Measurements from ENCODE around the gene DPP7. TPM values are rescaled to one million over a fixed set of nuclear protein-coding genes. Genes with fewer than 3 reads are reported as not detected.

DPP7 gene
- total and polyA plus RNA-seq, 5 experiments from 2014 or later = 98.7 to 298 (median 126) TPM

DNA sequence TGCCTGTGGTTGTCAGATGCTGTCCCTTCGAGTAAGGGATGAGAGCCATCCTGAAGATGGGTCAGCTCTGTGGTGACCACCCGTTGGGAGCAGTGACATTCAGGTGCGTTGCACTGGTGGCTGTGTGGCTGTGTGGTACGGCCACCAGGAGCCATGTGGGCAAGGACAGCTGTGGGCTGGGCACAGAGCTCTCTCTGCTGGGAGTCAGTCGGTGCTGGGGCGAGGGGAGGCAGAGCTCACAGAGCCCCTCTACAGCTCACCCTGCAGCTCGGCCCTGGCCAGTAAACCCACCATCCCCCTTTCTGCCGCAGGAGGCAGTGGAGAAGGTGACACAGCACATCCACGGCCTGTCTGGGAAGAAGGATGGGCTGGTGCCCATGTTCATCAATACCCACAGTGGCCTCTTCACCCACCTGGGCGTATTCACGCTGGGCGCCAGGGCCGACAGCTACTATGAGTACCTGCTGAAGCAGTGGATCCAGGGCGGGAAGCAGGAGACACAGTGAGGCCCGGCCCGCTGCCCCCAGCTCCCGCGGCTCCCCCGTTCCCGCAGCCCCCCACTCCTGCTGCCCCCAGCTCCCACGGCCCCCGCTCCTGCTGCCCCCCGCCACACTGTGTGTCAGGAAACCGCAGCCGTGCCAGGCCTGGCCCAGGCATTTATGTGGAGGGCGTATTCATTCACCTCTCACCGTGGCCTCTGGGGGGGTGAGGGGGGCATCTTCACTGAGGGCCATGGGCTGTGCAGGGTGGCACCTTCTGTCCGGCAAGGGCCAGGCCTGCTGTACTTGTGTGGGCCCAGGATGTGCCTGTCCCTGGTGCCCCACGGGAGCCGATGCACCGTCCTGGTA is 8.5 kb downstream of the DPP7 start:
- POLR2A ChIA-PET = interaction anchor here (0.7 to 1.6 kb wide), 5 partner anchors 10 to 118 kb away, joined by 3 to 5 read pairs (median 4); no protein-coding TSS in a partner anchor
- DNase-seq = no peak
- no peaks in the 10 kb centered on the region for H3K4me1 Mint-ChIP-seq
- H3K27ac Mint-ChIP-seq = no peak overlapping the region
- H3K4me3 Mint-ChIP-seq = no peak overlapping the region
- H3K27me3 Mint-ChIP-seq = no peaks in the 10 kb centered on the region
- no peak for ATAC-seq
- peaks cover 0 to 36% (median 2%) of the 10 kb centered on the region in 3 donors for H3K36me3 Mint-ChIP-seq
- H3K9me3 Mint-ChIP-seq = no peaks in the 10 kb centered on the region

DNA sequence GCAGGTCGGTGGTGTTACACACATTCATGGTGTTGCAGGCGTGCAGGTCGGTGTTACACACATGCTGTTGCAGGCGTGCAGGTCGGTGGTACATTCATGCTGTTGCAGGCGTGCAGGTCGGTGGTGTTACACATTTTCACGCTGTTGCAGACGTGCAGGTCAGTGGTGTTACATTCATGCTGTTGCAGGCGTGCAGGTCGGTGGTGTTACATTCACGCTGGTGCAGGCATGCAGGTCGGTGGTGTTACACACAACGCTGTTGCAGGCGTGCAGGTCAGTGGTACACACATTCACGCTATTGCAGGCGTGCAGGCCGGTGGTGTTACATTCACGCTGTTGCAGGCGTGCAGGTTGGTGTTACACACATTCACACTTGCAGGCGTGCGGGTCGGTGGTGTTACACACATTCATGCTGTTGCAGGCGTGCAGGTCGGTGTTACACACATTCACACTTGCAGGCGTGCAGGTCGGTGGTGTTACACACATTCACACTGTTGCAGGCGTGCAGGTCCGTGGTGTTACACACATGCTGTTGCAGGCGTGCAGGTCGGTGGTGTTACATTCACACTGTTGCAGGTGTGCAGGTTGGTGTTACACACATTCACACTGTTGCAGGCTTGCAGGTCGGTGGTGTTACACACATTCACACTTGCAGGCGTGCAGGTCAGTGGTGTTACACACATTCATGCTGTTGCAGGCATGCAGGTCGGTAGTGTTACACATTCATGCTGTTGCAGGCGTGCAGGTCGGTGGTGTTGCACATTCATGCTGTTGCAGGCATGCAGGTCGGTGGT is 11.1 kb downstream of the DPP7 start:
- Mint-ChIP-seq H3K4me1 (peaks cover 0 to 2% (median 0%) of the 10 kb centered on the region in 4 donors), H3K27ac (no peak overlapping the region), H3K9me3 (no peaks in the 10 kb centered on the region), H3K27me3 (no peaks in the 10 kb centered on the region), H3K4me3 (no peak overlapping the region), H3K36me3 (peaks cover 0 to 35% (median 2%) of the 10 kb centered on the region in 3 donors)
- no peak for ATAC-seq
- POLR2A ChIA-PET = no interaction called here
- DNase-seq = no peak

DNA sequence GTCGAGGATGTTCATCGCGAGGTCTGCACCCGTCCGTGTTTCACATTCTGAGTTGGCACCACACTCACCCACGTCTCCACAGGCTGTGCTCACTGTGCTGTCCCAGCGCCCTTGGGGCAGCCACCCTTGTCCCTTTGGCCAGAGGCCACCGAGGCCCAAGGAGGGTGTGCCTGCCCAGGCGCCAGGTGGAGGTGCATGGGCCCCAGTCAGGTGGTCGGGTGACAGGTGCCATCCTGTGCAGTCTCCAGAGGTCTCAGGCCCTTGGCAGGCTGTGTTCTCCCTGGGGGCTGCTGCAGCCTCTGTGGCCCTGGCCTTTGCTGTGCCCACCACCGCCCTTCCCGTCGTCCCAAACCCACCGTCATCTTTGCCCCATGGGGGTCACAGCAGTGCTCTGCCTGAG is 15.3 kb downstream of the DPP7 start:
- peaks cover 7 to 21% (median 15%) of the 10 kb centered on the region in 4 donors for H3K4me1 Mint-ChIP-seq
- H3K27ac Mint-ChIP-seq = peak overlapping the region in 5 of 10 donors; percentile 72 to 84 (median 74)
- POLR2A ChIA-PET = no interaction called here
- ATAC-seq (no peak), DNase-seq (no peak)
- H3K9me3 Mint-ChIP-seq = no peaks in the 10 kb centered on the region
- H3K27me3 Mint-ChIP-seq = no peaks in the 10 kb centered on the region
- H3K4me3 Mint-ChIP-seq = no peak overlapping the region
- peaks cover 0 to 24% (median 2%) of the 10 kb centered on the region in 3 donors for H3K36me3 Mint-ChIP-seq

DNA sequence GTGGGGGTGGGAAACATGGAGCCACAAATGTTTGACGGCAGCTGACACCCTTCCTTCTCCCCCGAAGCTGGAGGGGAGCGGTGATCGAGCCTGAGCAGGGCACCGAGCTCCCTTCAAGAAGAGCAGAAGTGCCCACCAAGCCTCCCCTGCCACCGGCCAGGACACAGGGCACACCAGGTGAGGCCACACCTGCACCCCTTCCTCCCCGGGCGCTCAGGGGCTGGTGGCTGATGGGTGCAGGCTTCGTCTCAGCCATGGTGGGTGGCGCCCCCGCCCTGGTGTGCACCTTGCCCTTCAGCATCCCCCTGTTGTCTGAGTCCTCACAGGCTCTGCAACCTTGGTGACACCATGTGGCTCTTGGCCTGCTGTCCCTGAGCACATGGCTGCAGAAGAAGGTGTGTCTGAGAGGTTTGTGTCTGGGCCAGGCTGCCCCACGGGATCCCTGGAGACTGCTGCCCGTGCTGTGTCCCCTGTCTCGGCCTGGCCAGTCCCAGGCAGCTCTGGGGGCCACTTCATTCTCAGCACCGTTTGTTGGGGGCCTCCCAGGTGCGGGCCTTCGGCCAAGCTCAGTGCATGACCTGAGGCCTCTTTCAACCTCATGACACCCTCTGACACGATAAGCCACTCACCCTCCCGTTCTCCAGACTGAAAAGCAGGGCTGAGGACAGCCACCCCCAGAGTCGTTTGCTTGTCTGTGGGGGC is 16.6 kb downstream of the DPP7 start:
- peaks cover 0 to 26% (median 0%) of the 10 kb centered on the region in 3 donors for H3K36me3 Mint-ChIP-seq
- H3K4me3 Mint-ChIP-seq = no peak overlapping the region
- no peak for DNase-seq

DNA sequence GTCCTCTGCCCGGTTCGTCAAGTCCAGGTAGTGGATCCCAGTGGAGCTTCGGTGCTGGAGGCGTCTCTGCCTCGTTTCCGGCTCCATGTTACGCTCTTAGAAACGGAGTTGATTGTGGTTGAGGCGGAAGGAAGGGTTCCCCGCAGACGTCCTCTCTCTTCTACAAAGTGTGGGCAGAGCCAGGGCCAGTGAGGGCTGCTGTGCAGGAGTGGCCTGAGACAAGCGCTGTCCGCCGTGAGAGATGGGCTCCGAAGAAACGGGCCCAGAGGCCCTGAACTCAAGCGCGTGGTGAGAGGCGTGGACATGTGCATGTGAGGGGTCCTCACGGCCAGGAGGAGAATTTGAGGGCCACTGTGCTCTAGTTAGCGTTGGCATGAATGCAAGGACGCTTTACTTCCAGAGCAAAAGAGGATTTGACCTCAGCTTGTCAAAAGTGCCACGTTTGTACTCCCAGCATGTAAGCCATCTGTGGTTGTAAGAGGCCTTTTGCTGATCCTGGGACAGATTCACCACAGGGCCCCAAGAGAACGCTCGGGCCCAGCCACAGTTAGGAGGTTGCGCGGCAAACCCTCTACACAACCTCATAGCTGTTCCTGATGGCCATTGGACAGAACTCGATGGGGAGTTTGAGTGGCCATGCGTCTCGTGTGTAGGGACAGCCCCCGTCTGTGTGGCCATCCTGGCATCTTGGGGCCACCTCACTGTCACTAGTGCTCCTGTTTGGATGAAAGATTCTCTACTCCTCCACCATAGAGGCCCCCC is 17.6 kb downstream of the DPP7 start:
- no peak for ATAC-seq
- Mint-ChIP-seq H3K9me3 (no peaks in the 10 kb centered on the region), H3K4me3 (peak overlapping the region in 7 of 10 donors; percentile 15 to 90 (median 54)), H3K4me1 (peaks cover 7 to 21% (median 15%) of the 10 kb centered on the region in 4 donors), H3K27ac (peak overlapping the region; percentile 91 to 97 (median 97)), H3K36me3 (peaks cover 0 to 34% (median 6%) of the 10 kb centered on the region in 3 donors), H3K27me3 (no peaks in the 10 kb centered on the region)
- POLR2A ChIA-PET = interaction anchor here (0.5 to 2.9 kb wide), 7 partner anchors 10 to 396 kb away, joined by 3 to 63 read pairs (median 6); partner anchors contain the start of genes DPP7, MAN1B1, RNF224 and TUBB4B
- no peak for DNase-seq

More for the DNA sequence above, 16.6 kb downstream of the DPP7 start:
- H3K27me3 Mint-ChIP-seq = no peaks in the 10 kb centered on the region
- H3K4me1 Mint-ChIP-seq = peaks cover 7 to 21% (median 15%) of the 10 kb centered on the region in 4 donors
- H3K27ac Mint-ChIP-seq = peak overlapping the region in 9 of 10 donors; percentile 22 to 97 (median 91)
- H3K9me3 Mint-ChIP-seq = no peaks in the 10 kb centered on the region
- POLR2A ChIA-PET = interaction anchor here (0.6 to 2.9 kb wide), 4 partner anchors 11 to 302 kb away, joined by 3 to 63 read pairs (median 12); partner anchors contain the start of genes DPP7 and MAN1B1
- no peak for ATAC-seq

DNA sequence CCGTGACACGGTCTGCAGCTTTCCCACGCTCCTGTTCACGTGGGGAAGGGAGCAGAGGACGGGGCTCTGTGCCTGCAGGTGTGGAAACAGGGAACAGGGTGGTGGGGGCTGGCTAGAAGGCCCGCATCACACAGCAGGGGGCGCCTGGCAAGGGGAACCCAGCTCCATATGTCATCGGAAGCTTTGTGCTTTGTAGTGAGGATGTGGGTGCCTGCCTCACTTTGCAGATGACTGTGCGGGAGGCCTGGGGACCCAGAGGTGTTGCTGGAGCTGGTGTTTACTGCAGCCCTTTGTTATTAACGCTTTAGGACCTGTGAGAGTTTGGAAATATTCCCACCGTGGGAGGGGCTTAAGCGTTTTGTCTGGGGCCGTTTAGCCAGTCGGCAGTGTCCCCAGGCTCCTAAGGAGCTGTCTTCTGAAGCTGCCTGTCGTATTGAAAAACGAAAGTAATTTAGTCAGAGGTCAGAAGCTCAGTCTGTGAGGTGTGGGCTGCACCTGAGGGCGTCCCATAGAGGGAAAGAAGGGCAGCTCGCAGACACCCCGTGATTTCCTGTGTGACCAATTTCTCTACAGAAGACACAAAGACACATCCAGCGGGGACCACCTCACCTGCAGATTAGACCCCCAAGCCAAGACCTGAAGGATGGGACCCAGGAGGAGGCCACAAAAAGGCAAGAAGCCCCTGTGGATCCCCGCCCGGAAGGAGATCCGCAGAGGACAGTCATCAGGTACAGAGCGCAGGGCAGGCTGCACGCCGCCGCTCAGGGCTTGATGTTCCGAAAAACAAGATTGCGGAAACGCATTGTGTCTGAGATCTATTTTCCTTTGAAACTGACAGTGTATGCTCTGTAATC is 18.6 kb downstream of the DPP7 start:
- H3K4me3 Mint-ChIP-seq = peak overlapping the region; percentile 81 to 90 (median 87)
- H3K27ac Mint-ChIP-seq = peak overlapping the region; percentile 91 to 97 (median 97)
- no peaks in the 10 kb centered on the region for H3K9me3 Mint-ChIP-seq
- H3K27me3 Mint-ChIP-seq = no peaks in the 10 kb centered on the region
- peaks cover 7 to 21% (median 17%) of the 10 kb centered on the region in 4 donors for H3K4me1 Mint-ChIP-seq
- H3K36me3 Mint-ChIP-seq = peaks cover 0 to 42% (median 6%) of the 10 kb centered on the region in 3 donors
- peak; percentile 99 for ATAC-seq
- peak; percentile 77 to 93 (median 88) for DNase-seq
- POLR2A ChIA-PET = interaction anchor here (0.6 to 2.9 kb wide), 20 partner anchors 9 to 686 kb away, joined by 3 to 63 read pairs (median 4); partner anchors contain the start of genes ANAPC2, DPP7, FBXW5 and MAN1B1

DNA sequence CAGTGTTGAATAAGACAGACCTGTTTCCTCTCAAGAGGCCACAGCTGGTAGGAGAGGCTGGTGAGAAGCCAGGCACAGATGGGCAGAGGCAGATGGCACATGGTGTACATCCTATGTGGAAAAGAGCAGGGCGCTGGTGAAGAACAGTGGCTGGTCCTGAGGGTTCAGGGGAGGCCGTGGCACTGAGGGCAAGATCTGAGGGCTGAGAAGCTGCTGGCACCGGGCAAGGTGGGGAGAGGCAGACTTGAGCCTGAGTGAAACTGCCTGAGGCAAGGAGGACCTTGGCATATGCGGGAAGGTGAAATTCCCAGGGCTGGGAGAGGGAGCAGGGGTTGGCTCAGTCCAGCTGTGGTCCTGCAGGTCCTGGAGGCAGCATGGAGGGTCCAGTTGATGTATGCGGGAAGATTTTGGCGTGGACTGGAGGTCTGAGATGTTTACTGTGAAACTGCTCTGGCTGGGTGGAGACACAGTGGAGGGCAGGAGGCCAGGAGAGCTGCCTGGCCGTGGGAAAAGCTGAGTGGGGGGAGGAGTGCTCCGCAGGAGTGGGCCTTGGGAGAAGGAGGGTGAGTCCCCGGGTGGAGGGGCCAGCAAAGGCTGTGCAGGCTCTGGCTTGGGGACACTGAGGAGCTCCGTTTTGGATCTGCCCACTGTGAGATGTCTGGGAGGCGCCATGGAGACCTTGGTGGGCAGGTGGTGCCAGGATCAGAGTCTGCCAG is 25.1 kb downstream of the DPP7 start:
- H3K4me1 Mint-ChIP-seq = peaks cover 21 to 38% (median 35%) of the 10 kb centered on the region in 4 donors
- no peaks in the 10 kb centered on the region for H3K9me3 Mint-ChIP-seq
- peaks cover 0 to 44% (median 6%) of the 10 kb centered on the region in 3 donors for H3K36me3 Mint-ChIP-seq
- H3K4me3 Mint-ChIP-seq = peak overlapping the region in 1 of 10 donors; percentile 37
- no peak for ATAC-seq
- H3K27ac Mint-ChIP-seq = peak overlapping the region in 6 of 10 donors; percentile 28 to 84 (median 75)
- DNase-seq = no peak
- POLR2A ChIA-PET = interaction anchor here (1.6 to 6.7 kb wide), 3 partner anchors 13 to 20 kb away, joined by 5 to 73 read pairs (median 35); partner anchors contain the start of genes SAPCD2 and UAP1L1
- H3K27me3 Mint-ChIP-seq = no peaks in the 10 kb centered on the region

DNA sequence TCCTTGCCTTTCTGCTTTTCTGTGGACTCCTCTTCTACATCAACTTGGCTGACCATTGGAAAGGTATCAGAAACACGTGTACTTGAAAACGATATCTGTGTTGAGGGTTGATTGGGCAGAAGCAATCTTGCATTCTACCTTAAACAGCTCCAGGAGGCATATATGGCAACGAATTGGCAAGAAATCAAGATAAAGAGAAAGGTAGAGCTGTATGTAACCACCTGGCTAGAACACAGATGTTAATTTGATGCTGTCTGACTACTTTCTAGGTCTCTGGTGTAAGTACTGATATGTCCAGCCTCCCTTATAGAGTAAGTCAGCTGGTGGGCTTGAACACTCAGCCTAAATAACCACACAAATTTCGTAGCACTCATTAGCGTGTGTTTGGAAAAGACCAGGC is 26.4 kb downstream of the DPP7 start:
- POLR2A ChIA-PET = interaction anchor here (0.8 to 6.7 kb wide), 8 partner anchors 8 to 153 kb away, joined by 3 to 73 read pairs (median 13); partner anchors contain the start of genes CYSRT1, SAPCD2, TPRN and TUBB4B
- peaks cover 0 to 39% (median 6%) of the 10 kb centered on the region in 3 donors for H3K36me3 Mint-ChIP-seq
- H3K4me3 Mint-ChIP-seq = peak overlapping the region; percentile 79 to 97 (median 88)
- H3K9me3 Mint-ChIP-seq = no peaks in the 10 kb centered on the region
- H3K27me3 Mint-ChIP-seq = no peaks in the 10 kb centered on the region
- H3K4me1 Mint-ChIP-seq = peaks cover 21 to 41% (median 37%) of the 10 kb centered on the region in 4 donors
- DNase-seq (no peak), ATAC-seq (no peak)
- H3K27ac Mint-ChIP-seq = peak overlapping the region; percentile 59 to 96 (median 94)

DNA sequence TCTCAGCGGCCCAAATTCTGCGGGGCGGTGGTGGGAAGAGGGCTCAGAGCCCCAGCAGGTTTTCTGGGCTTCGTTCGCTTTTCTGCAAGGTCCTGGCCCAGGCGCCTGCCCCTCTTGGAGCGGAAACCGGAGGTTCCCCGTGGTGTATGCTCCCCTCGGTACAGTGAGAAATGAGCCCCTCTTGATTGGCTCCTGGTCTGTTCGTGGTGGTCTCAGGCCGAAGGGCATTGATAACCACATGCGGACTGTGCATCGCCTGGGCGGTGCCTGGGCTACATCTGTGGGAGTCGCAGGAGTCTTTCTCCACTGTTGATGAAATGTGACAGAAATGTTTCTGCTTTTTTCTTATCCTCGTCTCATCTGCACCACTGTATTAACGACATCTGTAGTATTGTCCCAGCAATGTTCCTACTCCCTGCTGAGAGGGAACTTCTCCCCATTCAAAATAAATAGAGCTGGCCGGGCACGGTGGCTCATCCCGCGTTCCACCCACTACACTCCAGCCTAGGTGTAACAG is 27.1 kb downstream of the DPP7 start:
- no peaks in the 10 kb centered on the region for H3K9me3 Mint-ChIP-seq
- DNase-seq = no peak
- POLR2A ChIA-PET = interaction anchor here (0.6 to 6.7 kb wide), 28 partner anchors 9 to 604 kb away, joined by 3 to 73 read pairs (median 4); partner anchors contain the start of genes ANAPC2, CYSRT1, MRPL41 and NELFB
- peak overlapping the region; percentile 59 to 96 (median 94) for H3K27ac Mint-ChIP-seq
- no peaks in the 10 kb centered on the region for H3K27me3 Mint-ChIP-seq
- H3K36me3 Mint-ChIP-seq = peaks cover 0 to 32% (median 1%) of the 10 kb centered on the region in 3 donors
- ATAC-seq = peak in 1 of 2 donors; percentile 0
- H3K4me1 Mint-ChIP-seq = peaks cover 21 to 41% (median 37%) of the 10 kb centered on the region in 4 donors
- H3K4me3 Mint-ChIP-seq = peak overlapping the region; percentile 79 to 97 (median 88)
